Measurements from ENCODE around the gene CYP8B1. TPM values are rescaled to one million over a fixed set of nuclear protein-coding genes. Genes with fewer than 3 reads are reported as not detected.

Gene CYP8B1
- total and polyA plus RNA-seq, 4 donors: 0.10 TPM; not detected in 3

- Histone ChIP-seq H3K27ac (ENCODE audit: low read depth in 1 of 2, low read length in 2 of 2) (peak overlapping the region in 1 of 2 donors; percentile 9), H3K36me3 (ENCODE audit: control insufficient read depth in 1 of 2, insufficient read depth in 2 of 2, low read length in 1 of 2) (no peaks in the 10 kb centered on the region), H3K9me3 (ENCODE audit: control insufficient read depth, low read length) (no peaks in the 10 kb centered on the region), H3K27me3 (ENCODE audit: control insufficient read depth in 1 of 2, insufficient read depth in 2 of 2, low read length in 1 of 2) (no peaks in the 10 kb centered on the region), H3K4me3 (ENCODE audit: low read length in 2 of 2) (no peak overlapping the region), H3K4me1 (ENCODE audit: control insufficient read depth in 1 of 2, insufficient read depth in 2 of 2, low read length in 2 of 2) (no peaks in the 10 kb centered on the region)
- DNase-seq (no peak), ATAC-seq (ENCODE audit: low FRiP score) (no peak)
- intact Hi-C loops (cut with DNase I): no loop called here
- WGBS, 2 donors: 91 to 96% methylated on average over 6 of the region's 6 CpGs
Observed at GRCh38 chr3:42851228-42851834, 24.3 kb downstream of the CYP8B1 start.

- DNase-seq: no peak
- Histone ChIP-seq H3K4me3 (ENCODE audit: low read length in 2 of 2) (no peak overlapping the region), H3K27ac (ENCODE audit: low read depth in 1 of 2, low read length in 2 of 2) (no peak overlapping the region), H3K4me1 (ENCODE audit: control insufficient read depth in 1 of 2, insufficient read depth in 2 of 2, low read length in 2 of 2) (peaks cover 0 to 5% of the 10 kb centered on the region in 2 donors), H3K27me3 (ENCODE audit: control insufficient read depth in 1 of 2, insufficient read depth in 2 of 2, low read length in 1 of 2) (no peaks in the 10 kb centered on the region), H3K36me3 (ENCODE audit: control insufficient read depth in 1 of 2, insufficient read depth in 2 of 2, low read length in 1 of 2) (no peaks in the 10 kb centered on the region), H3K9me3 (ENCODE audit: control insufficient read depth, low read length) (no peaks in the 10 kb centered on the region)
- intact Hi-C loops (cut with DNase I): no loop called here
- WGBS, 2 donors: 96 to 98% methylated on average over 3 of the region's 3 CpGs
- ATAC-seq (ENCODE audit: low FRiP score): no peak
Observed at GRCh38 chr3:42850263-42850662, 25.4 kb downstream of the CYP8B1 start.

GRCh38 chr3:42849017-42849416, 26.7 kb downstream of the CYP8B1 start:
- 97% methylated on average over 7 of the region's 7 CpGs for WGBS, 2 donors
- peaks cover 0 to 5% of the 10 kb centered on the region in 2 donors for H3K4me1 ChIP-seq (ENCODE audit: control insufficient read depth in 1 of 2, insufficient read depth in 2 of 2, low read length in 2 of 2)
- no peaks in the 10 kb centered on the region for H3K27me3 ChIP-seq (ENCODE audit: control insufficient read depth in 1 of 2, insufficient read depth in 2 of 2, low read length in 1 of 2)
- no peaks in the 10 kb centered on the region for H3K36me3 ChIP-seq (ENCODE audit: control insufficient read depth in 1 of 2, insufficient read depth in 2 of 2, low read length in 1 of 2)
- H3K4me3 ChIP-seq (ENCODE audit: low read length in 2 of 2): no peak overlapping the region
- ATAC-seq (ENCODE audit: low FRiP score): no peak
- intact Hi-C loops (cut with DNase I): no loop called here
- no peaks in the 10 kb centered on the region for H3K9me3 ChIP-seq (ENCODE audit: control insufficient read depth, low read length)
- DNase-seq: no peak
- no peak overlapping the region for H3K27ac ChIP-seq (ENCODE audit: low read depth in 1 of 2, low read length in 2 of 2)

GRCh38 chr3:42847731-42848130, 27.9 kb downstream of the CYP8B1 start:
- H3K27ac ChIP-seq (ENCODE audit: low read depth in 1 of 2, low read length in 2 of 2): no peak overlapping the region
- H3K4me1 ChIP-seq (ENCODE audit: control insufficient read depth in 1 of 2, insufficient read depth in 2 of 2, low read length in 2 of 2): peaks cover 0 to 5% of the 10 kb centered on the region in 2 donors
- intact Hi-C loops (cut with DNase I): no loop called here
- no peak for ATAC-seq (ENCODE audit: low FRiP score)
- H3K4me3 ChIP-seq (ENCODE audit: low read length in 2 of 2): no peak overlapping the region
- no peak for DNase-seq
- H3K36me3 ChIP-seq (ENCODE audit: control insufficient read depth in 1 of 2, insufficient read depth in 2 of 2, low read length in 1 of 2): no peaks in the 10 kb centered on the region
- no peaks in the 10 kb centered on the region for H3K27me3 ChIP-seq (ENCODE audit: control insufficient read depth in 1 of 2, insufficient read depth in 2 of 2, low read length in 1 of 2)
- no peaks in the 10 kb centered on the region for H3K9me3 ChIP-seq (ENCODE audit: control insufficient read depth, low read length)
- WGBS, 2 donors: 84 to 86% methylated on average over 4 of the region's 4 CpGs

- peak overlapping the region in 1 of 2 donors; percentile 58 for H3K27ac ChIP-seq (ENCODE audit: low read depth in 1 of 2, low read length in 2 of 2)
- no peaks in the 10 kb centered on the region for H3K27me3 ChIP-seq (ENCODE audit: control insufficient read depth in 1 of 2, insufficient read depth in 2 of 2, low read length in 1 of 2)
- no peaks in the 10 kb centered on the region for H3K36me3 ChIP-seq (ENCODE audit: control insufficient read depth in 1 of 2, insufficient read depth in 2 of 2, low read length in 1 of 2)
- peak in 1 of 2 donors; percentile 60 for DNase-seq
- H3K9me3 ChIP-seq (ENCODE audit: control insufficient read depth, low read length): no peaks in the 10 kb centered on the region
- intact Hi-C loops (cut with DNase I): no loop called here
- no peak for ATAC-seq (ENCODE audit: low FRiP score)
- H3K4me3 ChIP-seq (ENCODE audit: low read length in 2 of 2): no peak overlapping the region
- peaks cover 0 to 5% of the 10 kb centered on the region in 2 donors for H3K4me1 ChIP-seq (ENCODE audit: control insufficient read depth in 1 of 2, insufficient read depth in 2 of 2, low read length in 2 of 2)
- WGBS, 2 donors: 19 to 27% methylated on average over 5 of the region's 5 CpGs
Observed at GRCh38 chr3:42846685-42847522, 28.8 kb downstream of the CYP8B1 start.

- H3K4me3 ChIP-seq (ENCODE audit: low read length in 2 of 2): no peak overlapping the region
- H3K27ac ChIP-seq (ENCODE audit: low read depth in 1 of 2, low read length in 2 of 2): peak overlapping the region in 1 of 2 donors; percentile 31
- DNase-seq (no peak), ATAC-seq (ENCODE audit: low FRiP score) (no peak)
- no peaks in the 10 kb centered on the region for H3K36me3 ChIP-seq (ENCODE audit: control insufficient read depth in 1 of 2, insufficient read depth in 2 of 2, low read length in 1 of 2)
- no peaks in the 10 kb centered on the region for H3K9me3 ChIP-seq (ENCODE audit: control insufficient read depth, low read length)
- 88 to 97% methylated on average over 4 of the region's 4 CpGs for WGBS, 2 donors
- H3K4me1 ChIP-seq (ENCODE audit: control insufficient read depth in 1 of 2, insufficient read depth in 2 of 2, low read length in 2 of 2): peaks cover 0 to 5% of the 10 kb centered on the region in 2 donors
- H3K27me3 ChIP-seq (ENCODE audit: control insufficient read depth in 1 of 2, insufficient read depth in 2 of 2, low read length in 1 of 2): no peaks in the 10 kb centered on the region
- intact Hi-C loops (cut with DNase I): no loop called here
Observed at GRCh38 chr3:42844815-42845214, 30.9 kb downstream of the CYP8B1 start.

GRCh38 chr3:42844412-42844713, 31.3 kb downstream of the CYP8B1 start:
- Histone ChIP-seq H3K27ac (ENCODE audit: low read depth in 1 of 2, low read length in 2 of 2) (peak overlapping the region in 1 of 2 donors; percentile 58), H3K4me1 (ENCODE audit: control insufficient read depth in 1 of 2, insufficient read depth in 2 of 2, low read length in 2 of 2) (peaks cover 0 to 5% of the 10 kb centered on the region in 2 donors), H3K36me3 (ENCODE audit: control insufficient read depth in 1 of 2, insufficient read depth in 2 of 2, low read length in 1 of 2) (no peaks in the 10 kb centered on the region), H3K9me3 (ENCODE audit: control insufficient read depth, low read length) (no peaks in the 10 kb centered on the region), H3K4me3 (ENCODE audit: low read length in 2 of 2) (no peak overlapping the region), H3K27me3 (ENCODE audit: control insufficient read depth in 1 of 2, insufficient read depth in 2 of 2, low read length in 1 of 2) (no peaks in the 10 kb centered on the region)
- ATAC-seq (ENCODE audit: low FRiP score) (no peak), DNase-seq (no peak)
- WGBS, 2 donors: 58 to 100% methylated on average over 1 of the region's 1 CpG
- intact Hi-C loops (cut with DNase I): no loop called here

GRCh38 chr3:42843713-42844411, 31.8 kb downstream of the CYP8B1 start:
- ATAC-seq (ENCODE audit: low FRiP score): peak; percentile 67
- intact Hi-C loops (cut with DNase I): no loop called here
- Histone ChIP-seq H3K36me3 (ENCODE audit: control insufficient read depth in 1 of 2, insufficient read depth in 2 of 2, low read length in 1 of 2) (no peaks in the 10 kb centered on the region), H3K4me1 (ENCODE audit: control insufficient read depth in 1 of 2, insufficient read depth in 2 of 2, low read length in 2 of 2) (peaks cover 0 to 5% of the 10 kb centered on the region in 2 donors), H3K27ac (ENCODE audit: low read depth in 1 of 2, low read length in 2 of 2) (peak overlapping the region in 1 of 2 donors; percentile 58), H3K9me3 (ENCODE audit: control insufficient read depth, low read length) (no peaks in the 10 kb centered on the region), H3K27me3 (ENCODE audit: control insufficient read depth in 1 of 2, insufficient read depth in 2 of 2, low read length in 1 of 2) (no peaks in the 10 kb centered on the region), H3K4me3 (ENCODE audit: low read length in 2 of 2) (no peak overlapping the region)
- 63 to 68% methylated on average over 6 of the region's 6 CpGs for WGBS, 2 donors
- DNase-seq: no peak
